GM23248 (cell line): Measurements from ENCODE around the gene PXDN. TPM values are rescaled to one million over a fixed set of nuclear protein-coding genes. Genes with fewer than 3 reads are reported as not detected.

Experiments used
- DNase-seq: peaks from one replicate; pipeline ENCODE4 v3.0.0-alpha.2; 2015
- H2AFZ ChIP-seq: fragments of 200-600 bp; sonication (generic); 2 replicates; pipeline ENCODE4 v1.6.1; 2016; ENCODE audit warnings: antibody characterized with exemption
- H3F3A ChIP-seq: fragments of 200-600 bp; sonication (generic); 2 replicates; pipeline ENCODE4 v1.6.1; 2016; ENCODE audit warnings: mild to moderate bottlenecking, antibody characterized with exemption, mixed run types; ENCODE audit not compliant: insufficient read depth
- H3K27ac ChIP-seq: fragments of 200-600 bp; sonication (generic); 2 replicates; pipeline ENCODE4 v1.5.1; 2016; ENCODE audit warnings: mild to moderate bottlenecking
- H3K27me3 ChIP-seq: fragments of 200-600 bp; sonication (generic); replicated peaks from 2 replicates; pipeline ENCODE4 v1.6.1; 2016; ENCODE audit warnings: mild to moderate bottlenecking; ENCODE audit not compliant: insufficient read depth
- H3K36me3 ChIP-seq: fragments of 200-600 bp; sonication (generic); 2 replicates; pipeline ENCODE4 v1.6.1; 2016; ENCODE audit warnings: low read depth, mild to moderate bottlenecking
- H3K4me1 ChIP-seq: fragments of 200-600 bp; sonication (generic); 2 replicates; pipeline ENCODE4 v1.6.1; 2016; ENCODE audit warnings: mild to moderate bottlenecking; ENCODE audit not compliant: insufficient read depth
- H3K4me2 ChIP-seq: fragments of 200-600 bp; sonication (generic); one replicate; pipeline ENCODE4 v1.6.1; 2016; ENCODE audit warnings: mild to moderate bottlenecking; ENCODE audit not compliant: unreplicated experiment
- H3K4me3 ChIP-seq: fragments of 200-600 bp; sonication (generic); 2 replicates; pipeline ENCODE4 v1.5.1; 2016; ENCODE audit warnings: mild to moderate bottlenecking
- H3K79me2 ChIP-seq: fragments of 200-600 bp; sonication (generic); 2 replicates; pipeline ENCODE4 v1.6.1; 2016; ENCODE audit warnings: mild to moderate bottlenecking; ENCODE audit not compliant: insufficient read depth
- H3K9ac ChIP-seq: fragments of 200-600 bp; sonication (generic); 2 replicates; pipeline ENCODE4 v1.6.1; 2016; ENCODE audit warnings: mild to moderate bottlenecking
- H3K9me2 ChIP-seq: fragments of 200-600 bp; sonication (generic); 2 replicates; pipeline ENCODE4 v1.6.1; 2016; ENCODE audit warnings: mixed run types, mild to moderate bottlenecking, moderate library complexity; ENCODE audit not compliant: insufficient read depth
- H3K9me3 ChIP-seq: fragments of 200-600 bp; sonication (generic); one replicate; pipeline ENCODE4 v1.6.1; 2017; ENCODE audit warnings: low read depth
- H4K20me1 ChIP-seq: fragments of 200-600 bp; sonication (generic); 2 replicates; pipeline ENCODE4 v1.6.0; 2016; ENCODE audit not compliant: insufficient read depth
- EZH2 ChIP-seq: fragments of 200-600 bp; sonication (generic); IDR thresholded peaks from 2 replicates; pipeline ENCODE4 v1.6.1; 2018; ENCODE audit warnings: antibody characterized with exemption, mild to moderate bottlenecking; ENCODE audit not compliant: insufficient read depth, poor library complexity, severe bottlenecking
- EZH2phosphoT487 ChIP-seq: fragments of 200-600 bp; sonication (generic); IDR thresholded peaks from 2 replicates; pipeline ENCODE4 v1.6.1; 2018; ENCODE audit warnings: antibody characterized with exemption, moderate library complexity, mild to moderate bottlenecking, low read depth; ENCODE audit not compliant: insufficient read depth
- WGBS, 2 experiments: methylation state at CpG; one replicate each; pipeline ENCODE4 v1.1.6; 2015 to 2017; ENCODE audit warnings: low lambda C conversion rate in 2 of 2, low coverage in 1 of 2; ENCODE audit errors: missing lambda C conversion rate in 2 of 2; 5-methylcytosine and 5-hydroxymethylcytosine counted together
- in situ Hi-C: fragments of 300-500 bp; cut with MboI; formaldehyde crosslinking; loops from 2 replicates; pipeline ENCODE4 v1.15.0; 2020
- polyA plus RNA-seq: library from polyadenylated mRNA; unstranded; fragments of >200 nt; fragmentation: Nextera tagmentation; extraction: Ambion mirVana; gene quantifications from 2 replicates; pipeline ENCODE4 v1.2.1, GENCODE V29; 2016
- total RNA-seq: library from RNA; depleted of rRNA; stranded (reverse); fragments of >200 nt; shearing (Covaris generic); gene quantifications from 2 replicates; pipeline ENCODE4 v1.2.3, GENCODE V29; 2014

Gene PXDN
- total and polyA plus RNA-seq, 2 experiments from 2014 or later, result 222 to 263 TPM

GRCh38 chr2:1788478-1788959 lies 44.2 kb upstream of the PXDN start:
- H3K4me2 ChIP-seq, result no peak overlapping the region
- WGBS, 2 experiments, result 82 to 83% methylated on average over 14 to 18 of the region's 18 CpGs
- no peak for DNase-seq
- H3F3A ChIP-seq, result peaks cover 11% of the 10 kb centered on the region; the same call in 1 of the 2 replicates
- no peak overlapping the region for H3K27ac ChIP-seq
- H3K9me2 ChIP-seq, result no peaks in the 10 kb centered on the region
- no peak overlapping the region for H3K9ac ChIP-seq
- in situ Hi-C loops, result no loop called here
- H3K4me3 ChIP-seq, result no peak overlapping the region
- H3K79me2 ChIP-seq, result no peaks in the 10 kb centered on the region
- H2AFZ ChIP-seq, result no peak overlapping the region
- no peaks in the 10 kb centered on the region for H3K36me3 ChIP-seq
- no peak for TF ChIP-seq EZH2phosphoT487
- TF ChIP-seq EZH2, result no peak
- H4K20me1 ChIP-seq, result no peaks in the 10 kb centered on the region
- H3K4me1 ChIP-seq, result peaks cover 20% of the 10 kb centered on the region; the same call in 1 of the 2 replicates
- H3K27me3 ChIP-seq, result peaks cover 14% of the 10 kb centered on the region; the same call in 1 of the 2 replicates
- no peaks in the 10 kb centered on the region for H3K9me3 ChIP-seq

DNA sequence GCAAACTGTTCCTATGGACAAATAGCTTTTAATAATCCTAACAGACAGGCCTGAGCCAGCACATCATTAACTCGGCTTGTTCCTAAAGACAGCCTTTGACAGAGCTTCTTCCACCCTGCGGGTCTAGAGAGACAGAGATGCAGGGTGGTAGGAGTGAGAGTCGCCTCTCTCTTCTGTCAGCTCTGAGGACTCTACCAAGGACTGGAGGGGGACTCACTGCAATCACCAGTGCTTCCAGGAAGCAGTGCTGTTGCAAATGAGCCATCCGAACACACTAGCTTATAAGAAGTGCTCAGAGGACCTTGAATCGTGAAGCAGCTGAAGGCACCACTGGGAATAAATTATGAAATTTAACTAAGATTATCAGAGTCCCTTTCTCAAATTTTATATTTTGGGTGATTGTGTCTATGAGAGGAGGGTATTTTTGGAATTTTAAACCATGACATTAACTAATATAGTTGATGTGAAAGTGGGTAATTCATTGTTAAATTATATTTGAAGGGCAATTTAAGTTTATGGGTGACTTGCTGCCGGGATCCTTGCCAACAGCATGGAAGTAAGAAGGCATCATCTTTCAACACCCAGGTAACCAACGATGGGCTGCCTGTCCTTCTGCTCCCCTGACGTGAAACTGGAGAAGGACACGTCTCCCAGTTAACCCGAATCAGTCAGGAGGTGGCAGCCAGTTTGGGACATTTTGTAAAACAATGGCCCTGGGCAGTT lies 43.6 kb upstream of the PXDN start:
- Histone ChIP-seq H3K4me1 (peaks cover 20% of the 10 kb centered on the region; the same call in 1 of the 2 replicates), H3K27ac (no peak overlapping the region), H4K20me1 (no peaks in the 10 kb centered on the region), H3K79me2 (no peaks in the 10 kb centered on the region), H3K9me2 (no peaks in the 10 kb centered on the region), H3F3A (peaks cover 11% of the 10 kb centered on the region; the same call in 1 of the 2 replicates), H3K4me3 (no peak overlapping the region), H3K9ac (no peak overlapping the region), H3K9me3 (no peaks in the 10 kb centered on the region), H3K4me2 (no peak overlapping the region), H3K36me3 (no peaks in the 10 kb centered on the region), H3K27me3 (peaks cover 16% of the 10 kb centered on the region; the same call in 1 of the 2 replicates), H2AFZ (no peak overlapping the region)
- TF ChIP-seq EZH2 (no peak), EZH2phosphoT487 (no peak)
- DNase-seq, result no peak
- in situ Hi-C loops, result no loop called here
- WGBS, 2 experiments, result 78 to 79% methylated on average over 10 of the region's 10 CpGs

DNA sequence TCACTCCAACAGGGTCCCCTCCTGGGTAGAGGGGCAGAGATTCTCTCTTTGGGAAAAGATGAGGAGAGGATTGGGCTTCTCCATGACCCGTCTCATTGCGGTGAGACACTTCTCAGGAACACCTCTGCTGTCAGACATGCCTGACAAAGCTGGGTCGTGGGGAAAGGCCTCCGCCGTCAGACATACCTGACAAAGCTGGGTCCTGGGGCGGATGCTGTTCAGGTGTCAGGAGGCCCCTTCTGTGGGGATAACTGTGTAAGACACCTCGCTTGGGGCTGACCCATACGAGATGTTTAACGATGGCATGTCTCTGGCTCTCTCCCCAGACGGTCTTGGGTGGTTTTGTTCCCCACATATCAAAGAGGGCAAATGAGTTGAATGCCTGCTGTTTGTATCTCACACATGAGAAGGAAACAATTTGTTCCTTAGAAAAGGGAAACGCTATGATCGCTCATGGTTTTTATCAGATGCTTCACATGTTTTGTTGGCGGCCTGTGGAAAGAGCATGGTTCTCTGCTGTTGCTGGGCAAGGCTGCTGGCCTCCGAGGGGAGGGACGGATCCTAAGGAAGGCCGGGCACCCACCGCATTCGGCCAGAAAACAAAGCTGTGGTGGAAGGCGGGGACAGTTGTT lies 40.8 kb upstream of the PXDN start:
- Histone ChIP-seq H2AFZ (no peak overlapping the region), H3K9ac (no peak overlapping the region), H3K27ac (no peak overlapping the region), H3F3A (no peaks in the 10 kb centered on the region), H3K79me2 (no peaks in the 10 kb centered on the region), H3K4me2 (no peak overlapping the region), H3K4me3 (no peak overlapping the region), H4K20me1 (no peaks in the 10 kb centered on the region), H3K9me2 (no peaks in the 10 kb centered on the region), H3K27me3 (peaks cover 33% of the 10 kb centered on the region), H3K4me1 (no peaks in the 10 kb centered on the region), H3K9me3 (no peaks in the 10 kb centered on the region), H3K36me3 (no peaks in the 10 kb centered on the region)
- no peak for DNase-seq
- 84 to 90% methylated on average over 18 to 19 of the region's 19 CpGs for WGBS, 2 experiments
- TF ChIP-seq EZH2phosphoT487 (no peak), EZH2 (no peak)
- in situ Hi-C loops, result no loop called here

DNA sequence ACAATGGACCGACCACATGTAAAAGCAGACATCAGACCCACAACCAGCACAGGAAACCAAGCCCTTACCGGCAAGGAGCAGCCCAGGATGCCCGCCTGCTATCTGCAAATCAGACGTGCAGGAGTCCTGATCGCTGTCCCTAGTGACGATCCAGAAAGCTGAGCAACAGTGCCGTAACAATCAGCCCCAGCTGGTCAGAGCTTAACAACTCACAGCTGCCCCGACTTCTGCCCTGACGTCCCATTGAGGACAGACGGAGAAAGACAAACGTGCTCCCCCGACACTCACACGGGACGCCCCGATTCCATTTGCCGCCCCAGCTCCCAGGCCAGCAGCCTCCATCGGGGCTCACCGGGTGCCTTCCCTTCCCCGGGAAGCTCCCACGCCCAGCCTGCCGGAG lies 39.8 kb upstream of the PXDN start:
- H3K9ac ChIP-seq, result no peak overlapping the region
- no peak for TF ChIP-seq EZH2
- TF ChIP-seq EZH2phosphoT487, result no peak
- 35 to 38% methylated on average over 19 to 20 of the region's 21 CpGs for WGBS, 2 experiments
- H2AFZ ChIP-seq, result no peak overlapping the region
- no peak overlapping the region for H3K4me3 ChIP-seq
- no peaks in the 10 kb centered on the region for H3K79me2 ChIP-seq
- in situ Hi-C loops, result no loop called here
- no peaks in the 10 kb centered on the region for H4K20me1 ChIP-seq
- H3K9me3 ChIP-seq, result no peaks in the 10 kb centered on the region
- H3K27ac ChIP-seq, result no peak overlapping the region
- H3K4me1 ChIP-seq, result no peaks in the 10 kb centered on the region
- H3F3A ChIP-seq, result no peaks in the 10 kb centered on the region
- H3K36me3 ChIP-seq, result no peaks in the 10 kb centered on the region
- peak; percentile 25 for DNase-seq
- no peaks in the 10 kb centered on the region for H3K9me2 ChIP-seq
- H3K27me3 ChIP-seq, result peaks cover 33% of the 10 kb centered on the region
- no peak overlapping the region for H3K4me2 ChIP-seq
